SIG-M5 treated with dmso at 0.1 percent for 504 hours (cell line): ENCODE results near the gene PRR33.

ENCODE experiments used
- DNase-seq: peaks from one replicate; lab custom pipeline; 2025; ENCODE audit not compliant: unreplicated experiment; lab: John Stamatoyannopoulos, UW

Gene PRR33

DNA sequence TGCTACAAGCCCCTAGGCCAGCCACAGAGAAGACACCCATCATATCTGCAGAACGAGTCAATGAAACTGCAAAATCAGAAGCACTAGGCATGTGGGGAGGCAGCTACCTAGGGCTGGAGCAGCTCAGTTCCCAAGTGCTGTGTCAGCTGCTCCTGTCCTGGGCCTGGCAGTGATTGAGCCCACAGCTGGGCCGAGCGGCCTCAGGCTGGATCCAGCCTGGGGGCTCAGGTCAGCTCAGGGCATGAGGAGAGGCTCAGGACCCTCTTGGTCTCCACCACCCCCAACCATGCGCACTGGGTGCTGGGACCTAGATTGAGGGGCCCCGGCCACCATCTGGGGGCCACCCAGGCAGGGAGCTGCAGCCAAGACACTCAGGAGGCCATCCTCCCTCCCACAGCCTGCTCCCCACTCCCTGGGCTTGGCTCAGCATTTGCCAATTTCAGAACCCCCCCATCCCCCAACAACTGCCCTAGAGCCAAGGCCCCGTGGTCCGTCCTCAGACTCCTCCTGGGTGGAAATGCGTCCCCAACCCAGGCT is 25.4 kb upstream of the PRR33 start:
- DNase-seq, result no peak

DNA sequence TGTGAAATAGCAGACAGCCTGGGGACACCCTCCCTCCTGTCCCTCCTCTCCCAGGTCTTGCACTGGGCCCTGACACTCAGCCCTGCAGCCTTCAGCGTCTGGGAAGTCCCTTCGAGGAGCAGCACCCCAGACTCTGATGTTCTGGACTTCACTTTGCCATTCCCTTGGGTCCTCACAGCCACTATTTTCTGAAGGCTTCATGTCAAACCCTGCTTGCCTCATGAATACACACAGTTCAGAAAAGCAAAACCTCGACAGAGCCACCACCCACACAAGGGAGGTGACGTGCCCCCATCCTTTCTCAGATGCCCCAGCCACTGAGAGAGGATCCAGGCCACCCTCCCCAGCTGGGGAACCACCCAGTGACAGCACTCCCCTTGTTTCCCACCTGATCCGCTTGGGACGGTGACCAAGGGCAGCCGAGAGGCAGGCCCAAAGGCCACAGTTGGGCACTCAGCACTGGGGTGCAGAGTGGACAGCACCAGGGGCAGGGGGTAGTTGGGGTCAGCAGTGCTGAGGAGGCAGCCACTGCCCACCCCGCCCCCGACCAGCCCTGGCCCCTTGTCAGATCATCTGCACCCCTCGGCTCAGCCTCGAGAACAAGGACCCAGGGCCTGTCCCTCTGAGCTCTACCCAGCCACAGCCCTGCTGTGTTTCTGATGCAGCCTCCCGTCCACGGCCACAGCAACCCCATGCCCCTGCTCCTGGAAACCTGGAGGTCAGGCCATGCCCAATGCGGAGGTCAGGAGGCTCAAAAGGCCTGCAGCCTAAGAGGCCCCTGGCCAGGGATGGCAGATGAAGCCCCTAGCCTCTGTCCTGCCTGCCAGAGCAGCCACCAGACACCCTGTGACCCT is 24.7 kb upstream of the PRR33 start:
- DNase-seq, result no peak

DNA sequence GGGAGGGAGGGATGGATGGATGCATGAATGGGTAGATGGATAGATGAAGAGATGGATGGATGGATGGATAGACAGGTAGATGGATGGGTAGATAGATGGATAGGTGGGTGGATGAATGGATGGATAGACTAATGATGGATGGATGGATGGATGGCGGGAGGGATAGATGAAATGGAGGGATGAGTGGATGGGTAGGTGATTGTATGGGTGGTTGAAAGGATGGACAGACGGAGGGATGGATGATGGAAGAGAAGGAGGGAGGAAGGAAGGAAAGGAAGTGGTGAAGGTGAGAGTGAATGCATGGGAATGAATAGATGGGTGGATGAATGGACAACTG is 24.1 kb upstream of the PRR33 start:
- no peak for DNase-seq

DNA sequence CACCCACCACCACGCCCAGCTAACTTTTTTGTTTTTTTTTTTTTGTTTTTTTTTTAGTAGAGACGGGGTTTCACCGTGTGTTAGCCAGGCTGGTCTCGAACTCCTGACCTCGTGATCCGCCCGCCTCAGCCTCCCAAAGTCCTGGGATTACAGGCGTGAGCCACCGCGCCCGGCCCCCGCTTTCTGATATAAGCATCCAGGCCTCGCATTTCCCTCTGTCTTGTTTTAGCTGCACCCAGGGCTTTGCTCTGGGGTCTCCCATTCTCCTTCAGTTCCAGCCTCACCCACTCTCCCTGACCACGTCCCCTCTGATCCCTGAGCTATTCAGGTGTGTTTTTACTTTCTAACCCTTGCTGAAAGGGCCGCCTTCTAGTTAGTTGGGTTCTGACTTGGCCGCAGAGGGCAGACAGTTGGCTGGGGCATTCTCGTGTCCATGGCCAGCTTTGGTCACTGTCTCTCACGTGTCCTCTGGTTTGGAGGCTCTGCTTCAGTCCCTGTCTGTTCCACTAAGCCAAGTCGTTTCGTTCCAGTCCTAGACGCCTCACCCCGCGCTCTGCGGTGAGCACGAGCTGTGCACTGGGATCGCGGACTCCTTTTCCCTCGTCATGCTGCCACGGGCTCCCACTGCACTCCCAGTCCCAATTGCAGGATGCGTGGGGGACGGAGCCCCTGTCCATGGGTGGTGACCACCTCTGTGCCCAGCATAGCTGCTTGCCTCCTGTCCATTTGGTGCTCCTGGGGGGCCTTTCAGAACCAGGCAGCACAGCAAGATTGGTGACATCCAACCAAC is 21.8 kb upstream of the PRR33 start:
- DNase-seq, result no peak

- peak; percentile 2 for DNase-seq
These were observed 20.7 kb upstream of the PRR33 start for GRCh38 chr11:1912289-1912878.

GRCh38 chr11:1909524-1909923 is 17.8 kb upstream of the PRR33 start:
- no peak for DNase-seq

DNA sequence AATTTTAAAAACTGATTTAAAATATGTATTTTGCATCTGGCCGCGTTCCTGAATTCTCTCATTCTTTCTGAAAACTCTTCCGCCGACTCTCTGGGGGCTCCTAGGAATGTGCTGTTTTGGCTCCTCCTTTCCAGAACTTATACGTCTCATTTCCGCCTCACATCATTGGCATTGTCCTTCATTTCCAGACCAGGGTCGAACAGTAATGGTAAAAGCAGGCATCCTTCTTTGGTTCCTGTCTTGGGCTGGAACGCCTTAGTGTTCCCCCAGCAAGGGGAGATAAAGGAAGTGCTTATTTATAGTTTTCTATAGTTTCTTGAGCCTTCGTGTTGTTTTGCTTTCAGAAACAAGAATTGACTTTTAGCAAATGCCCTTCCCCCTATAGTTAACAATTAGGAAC is 16.9 kb upstream of the PRR33 start:
- no peak for DNase-seq

DNA sequence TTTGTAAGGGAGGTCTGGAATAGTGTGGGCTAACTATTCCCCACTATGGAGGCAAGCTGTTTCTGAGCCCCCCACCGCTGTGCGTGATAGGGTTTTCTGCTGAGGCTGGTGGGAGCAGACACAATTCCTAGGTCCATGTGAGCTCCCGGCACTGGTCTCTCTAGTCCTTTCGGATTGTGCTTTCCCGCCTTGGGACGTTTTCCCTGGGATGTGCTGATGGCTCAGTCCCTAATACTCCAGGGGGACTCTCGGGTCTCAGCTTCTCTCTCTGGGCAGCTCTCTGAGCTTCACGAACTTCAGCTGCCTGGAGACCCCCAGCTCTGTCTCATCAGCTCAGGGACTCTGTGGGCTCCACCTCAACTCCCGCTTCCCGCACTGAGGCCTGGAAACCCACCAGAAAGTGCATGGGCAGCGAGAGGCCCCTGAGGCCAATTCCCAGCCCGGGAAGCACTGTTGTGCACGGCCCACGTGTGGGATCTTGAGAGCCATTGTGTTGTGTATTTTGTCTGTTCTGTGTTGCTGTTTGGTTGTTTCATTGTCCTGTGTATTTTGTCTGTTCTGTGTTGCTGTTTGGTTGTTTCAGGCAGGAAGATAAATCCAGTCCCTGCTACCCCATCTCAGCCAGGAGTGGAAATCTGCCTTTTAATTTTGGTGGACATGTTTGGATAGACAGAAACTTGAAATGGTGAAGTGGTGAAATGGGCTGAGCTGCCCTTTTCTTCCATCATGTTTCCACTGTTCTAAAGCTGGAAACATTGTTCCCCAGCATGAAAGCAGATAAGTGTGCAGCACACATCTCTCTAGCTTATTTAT is 15.1 kb upstream of the PRR33 start:
- no peak for DNase-seq

DNA sequence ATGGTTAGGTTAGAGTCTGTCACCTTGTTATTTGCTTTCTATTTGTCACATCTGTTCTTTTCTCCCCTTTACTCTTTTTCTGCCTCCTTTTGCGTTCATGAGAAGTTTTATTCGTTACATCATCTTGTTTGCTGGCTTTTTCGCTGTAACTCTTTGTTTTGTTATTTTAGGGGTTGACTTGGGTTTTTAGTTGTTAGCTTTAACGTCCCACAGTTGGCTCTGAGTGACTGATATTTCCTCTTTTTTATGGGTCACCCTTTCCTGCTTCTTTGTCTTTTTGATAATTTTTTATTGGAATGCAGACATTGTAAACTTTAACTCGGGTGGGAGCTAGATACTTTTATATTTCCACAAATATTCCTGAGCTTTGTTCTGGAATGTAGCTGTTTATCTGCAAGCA is 14.5 kb upstream of the PRR33 start:
- DNase-seq, result no peak

DNA sequence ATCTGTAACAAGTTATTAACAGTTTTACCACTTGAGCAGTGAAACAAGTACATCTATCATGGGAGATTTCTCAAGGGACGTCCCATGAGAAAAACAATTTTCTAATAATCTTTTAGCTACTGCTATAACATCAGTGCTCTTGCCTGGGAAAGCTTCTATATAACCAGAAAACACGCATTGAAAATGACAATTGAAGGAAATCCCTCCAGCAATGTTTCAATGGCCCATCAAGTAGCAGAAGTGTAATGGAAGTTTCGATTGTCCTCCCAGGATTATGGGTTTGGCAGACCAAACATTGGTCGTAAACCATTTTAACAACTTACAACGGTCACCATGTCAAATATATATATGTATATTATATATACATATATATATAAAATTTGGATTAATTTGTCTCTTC is 8.0 kb upstream of the PRR33 start:
- no peak for DNase-seq

DNA sequence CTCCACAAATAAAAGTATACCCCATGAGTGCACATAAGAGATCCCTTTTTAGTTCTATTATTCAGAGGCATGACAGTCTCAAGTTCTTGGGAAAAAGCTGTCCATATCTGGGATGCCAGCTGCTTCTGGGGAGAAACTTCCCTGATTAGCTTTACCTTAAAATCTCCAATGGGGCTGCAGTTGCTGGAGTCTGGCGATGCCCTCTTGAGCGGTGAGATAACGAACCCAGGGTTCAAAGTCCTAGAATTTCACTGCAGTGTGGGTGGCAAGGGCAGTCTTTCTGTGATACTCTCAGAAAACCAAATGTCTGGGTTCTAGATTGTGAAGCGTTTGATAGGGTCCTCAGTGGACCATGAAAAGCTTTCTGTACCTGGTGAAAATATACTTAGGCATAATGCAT is 7.4 kb upstream of the PRR33 start:
- no peak for DNase-seq

GRCh38 chr11:1896923-1897322 is 5.2 kb upstream of the PRR33 start:
- DNase-seq, result no peak

DNA sequence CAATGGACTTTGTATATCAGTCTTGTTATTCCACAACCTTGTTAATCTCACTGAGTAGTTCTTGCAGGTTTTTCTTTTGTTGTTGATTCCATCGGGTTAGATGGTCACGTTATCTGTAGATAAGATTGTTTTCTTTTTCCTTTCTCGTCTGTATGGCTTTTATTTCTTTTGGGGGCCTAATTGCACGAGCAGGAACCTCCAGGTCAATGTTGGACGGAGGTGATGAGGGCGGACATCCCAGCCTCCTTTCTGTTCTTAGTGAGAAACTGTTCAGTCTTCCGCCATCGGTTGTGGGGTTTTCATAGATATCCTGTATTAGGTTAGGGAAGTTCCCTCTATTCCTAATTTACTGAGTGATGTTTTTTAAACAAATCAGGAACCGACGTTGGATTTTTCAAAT is 4.8 kb upstream of the PRR33 start:
- no peak for DNase-seq

GRCh38 chr11:1894759-1895158 is 3.1 kb upstream of the PRR33 start:
- DNase-seq, result no peak

- DNase-seq, result no peak
These were observed 2.1 kb upstream of the PRR33 start for GRCh38 chr11:1893581-1894359.

DNA sequence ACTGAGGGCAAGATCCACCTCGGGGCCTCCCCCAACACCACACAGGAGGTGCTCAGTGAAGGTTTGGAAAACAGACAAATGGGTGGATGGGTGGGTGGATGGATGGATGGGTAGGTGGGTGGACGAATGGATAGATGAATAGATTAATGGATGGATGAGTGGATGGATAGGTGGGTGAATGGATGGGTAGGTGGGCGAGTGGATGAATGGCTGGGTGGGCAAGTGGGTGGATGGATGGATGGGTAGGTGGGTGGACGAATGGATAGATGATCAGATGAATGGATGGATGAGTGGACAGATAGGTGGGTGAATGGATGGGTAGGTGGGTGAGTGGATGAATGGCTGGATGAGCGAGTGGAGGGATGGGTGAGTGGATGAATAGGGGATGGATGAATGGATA is 863 bp upstream of the PRR33 start:
- no peak for DNase-seq

DNA sequence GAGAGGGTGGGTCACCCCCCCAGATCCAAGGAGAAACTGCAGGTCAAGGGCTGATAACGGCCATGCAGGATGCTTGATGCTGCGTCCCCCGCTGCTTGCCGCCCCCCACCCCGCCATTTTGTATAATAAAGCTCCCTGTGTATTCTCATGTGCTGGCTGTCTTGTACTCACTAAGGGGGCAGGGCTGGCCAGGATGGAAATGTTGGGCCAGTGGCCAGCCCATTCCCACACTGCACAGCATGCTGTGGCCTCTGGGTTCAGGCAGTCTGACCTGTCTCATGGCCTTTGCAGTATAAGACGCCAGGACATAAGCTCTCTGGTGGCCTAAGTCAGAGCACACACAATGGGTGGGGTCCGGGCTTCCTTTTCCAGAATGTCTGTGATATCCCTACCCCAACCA is 421 bp upstream of the PRR33 start:
- no peak for DNase-seq

GRCh38 chr11:1890856-1891830 is 552 bp downstream of the PRR33 start:
- DNase-seq, result no peak
